Panc1 (cell line): Measurements from ENCODE around the gene SEPTIN1. TPM values are rescaled to one million over a fixed set of nuclear protein-coding genes. Genes with fewer than 3 reads are reported as not detected.

Source experiments
- ATAC-seq: fragments of 200-7000 bp; cut with Tn5 transposase; 2 replicates; pipeline ENCODE4 v1.9.1; 2020; ENCODE audit warnings: mild to moderate bottlenecking, moderate library complexity
- BruUV-seq: library from RNA; stranded (reverse); fragments of 400-500 nt; replicated peaks from 2 replicates; lab custom pipeline; 2021; lab: Mats Ljungman, UMichigan
- CTCF ChIA-PET: fragments of 300-600 bp; sonication (Branson Sonifier 250); formaldehyde crosslinking; loops from one replicate; lab custom pipeline; 2022; ENCODE audit warnings: antibody characterized with exemption; lab: Charles Lee
- POLR2A ChIA-PET: fragments of 300-600 bp; sonication (Branson Sonifier 250); formaldehyde crosslinking; loops from one replicate; lab custom pipeline; 2022; ENCODE audit warnings: antibody characterized with exemption; lab: Charles Lee
- DNase-seq: peaks from one replicate; pipeline ENCODE4 v3.0.0-alpha.2; 2010; ENCODE audit warnings: low read depth, low spot score
- H3K27ac ChIP-seq: 2 replicates; pipeline ENCODE4 v1.5.1; 2011; ENCODE audit warnings: mild to moderate bottlenecking, low read length, inconsistent platforms
- H3K27me3 ChIP-seq: fragments of 200-500 bp; sonication (Bioruptor generic); 2 replicates; pipeline ENCODE4 v1.6.0; 2014; ENCODE audit warnings: low read length, inconsistent platforms; ENCODE audit not compliant: control insufficient read depth, insufficient read depth
- H3K36me3 ChIP-seq: fragments of 200-500 bp; sonication (Bioruptor generic); 2 replicates; pipeline ENCODE4 v1.5.1; 2014; ENCODE audit warnings: inconsistent platforms, mild to moderate bottlenecking, low read length, moderate library complexity; ENCODE audit not compliant: control insufficient read depth, insufficient read depth
- H3K4me1 ChIP-seq: 2 replicates; pipeline ENCODE4 v1.5.1; 2011; ENCODE audit warnings: inconsistent platforms, mild to moderate bottlenecking, low read length, moderate library complexity; ENCODE audit not compliant: control insufficient read depth, insufficient read depth
- H3K4me3 ChIP-seq, 2 experiments: 2 replicates each; pipeline ENCODE4 v1.5.1; 2011 to 2012; ENCODE audit warnings: low read depth in 2 of 2, low read length in 2 of 2, mild to moderate bottlenecking in 2 of 2, inconsistent platforms in 1 of 2, moderate library complexity in 1 of 2
- H3K9me3 ChIP-seq: fragments of 200-500 bp; sonication (Bioruptor generic); 2 replicates; pipeline ENCODE4 v1.5.1; 2014; ENCODE audit warnings: low read depth, mild to moderate bottlenecking, inconsistent platforms, low read length, moderate library complexity; ENCODE audit not compliant: control insufficient read depth, insufficient read depth
- CTCF ChIP-seq: fragments of 450-650 bp; IDR thresholded peaks from 2 replicates; pipeline ENCODE4 v1.5.1; 2017; ENCODE audit warnings: mild to moderate bottlenecking
- POLR2AphosphoS5 ChIP-seq: IDR thresholded peaks from 2 replicates; pipeline ENCODE4 v1.6.1; 2012; ENCODE audit warnings: mild to moderate bottlenecking, low read depth, low read length, moderate library complexity
- SIN3A ChIP-seq: IDR thresholded peaks from 2 replicates; pipeline ENCODE4 v1.6.1; 2012; ENCODE audit warnings: low read depth, mild to moderate bottlenecking, low read length, moderate library complexity, borderline replicate concordance; ENCODE audit not compliant: insufficient read depth
- TCF7L2 ChIP-seq: IDR thresholded peaks from 2 replicates; pipeline ENCODE4 v1.6.1; 2011; ENCODE audit warnings: mild to moderate bottlenecking, low read depth, low read length, inconsistent platforms
- in situ Hi-C: cut with HindIII; loops from 2 replicates; pipeline ENCODE4 v1.10.0; 2016; ENCODE audit warnings: low sequenced_read_pairs, low pct_unique_long_range_greater_than_20kb
- intact Hi-C: fragments of 100-400 bp; cut with micrococcal nuclease; formaldehyde crosslinking; loops from one replicate; pipeline ENCODE4 v1.10.0; 2022; ENCODE audit not compliant: unreplicated experiment
- total RNA-seq: library from RNA; stranded (reverse); gene quantifications from one replicate; pipeline ENCODE4 v1.2.1, GENCODE V29; 2021; ENCODE audit not compliant: unreplicated experiment
- TF ChIP-seq, protein P1 (sequence below), 2 experiments: IDR thresholded peaks; 2 replicates each; pipeline ENCODE4 v1.6.1; 2011 to 2012; ENCODE audit warnings: low read depth in 2 of 2, control low read depth in 1 of 2, low read length in 1 of 2, mild to moderate bottlenecking in 1 of 2, moderate library complexity in 1 of 2; ENCODE audit not compliant: insufficient read depth in 1 of 2

Gene SEPTIN1
- total RNA-seq, 1 experiment from 2014 or later = 1.7 TPM

DNA sequence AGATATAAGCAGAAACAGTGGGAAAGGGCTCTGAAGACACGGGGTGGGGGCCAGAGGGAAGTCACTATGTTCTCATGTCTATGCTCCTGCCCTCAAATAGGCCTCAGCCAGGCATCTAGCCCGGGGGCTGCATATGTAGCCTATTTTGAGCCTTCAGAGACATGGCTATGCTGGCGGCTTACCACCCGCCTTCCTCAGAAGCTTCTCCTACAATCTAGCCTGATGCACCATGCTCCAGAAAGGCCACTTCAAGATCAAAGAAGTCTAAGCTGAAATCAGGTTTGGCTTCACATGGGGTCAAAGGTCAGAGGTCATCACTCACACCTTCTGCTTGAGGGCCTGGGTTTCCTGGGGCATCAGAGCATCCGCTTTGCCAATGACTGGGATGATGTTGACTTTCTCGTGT lies 1.6 kb downstream of the SEPTIN1 start:
- no peak for ATAC-seq
- no TSS peak for BruUV-seq
- intact Hi-C loops (no loop called here), in situ Hi-C loops (no loop called here)
- ChIA-PET CTCF (no interaction called here), POLR2A (no interaction called here)
- Histone ChIP-seq H3K36me3 (no peaks in the 10 kb centered on the region; the same call in 1 of the 2 replicates), H3K4me1 (peaks cover 7% of the 10 kb centered on the region), H3K27ac (no peak overlapping the region), H3K27me3 (no peaks in the 10 kb centered on the region), H3K9me3 (no peaks in the 10 kb centered on the region), H3K4me3 (no peak overlapping the region)
- TF ChIP-seq, protein P1, sequence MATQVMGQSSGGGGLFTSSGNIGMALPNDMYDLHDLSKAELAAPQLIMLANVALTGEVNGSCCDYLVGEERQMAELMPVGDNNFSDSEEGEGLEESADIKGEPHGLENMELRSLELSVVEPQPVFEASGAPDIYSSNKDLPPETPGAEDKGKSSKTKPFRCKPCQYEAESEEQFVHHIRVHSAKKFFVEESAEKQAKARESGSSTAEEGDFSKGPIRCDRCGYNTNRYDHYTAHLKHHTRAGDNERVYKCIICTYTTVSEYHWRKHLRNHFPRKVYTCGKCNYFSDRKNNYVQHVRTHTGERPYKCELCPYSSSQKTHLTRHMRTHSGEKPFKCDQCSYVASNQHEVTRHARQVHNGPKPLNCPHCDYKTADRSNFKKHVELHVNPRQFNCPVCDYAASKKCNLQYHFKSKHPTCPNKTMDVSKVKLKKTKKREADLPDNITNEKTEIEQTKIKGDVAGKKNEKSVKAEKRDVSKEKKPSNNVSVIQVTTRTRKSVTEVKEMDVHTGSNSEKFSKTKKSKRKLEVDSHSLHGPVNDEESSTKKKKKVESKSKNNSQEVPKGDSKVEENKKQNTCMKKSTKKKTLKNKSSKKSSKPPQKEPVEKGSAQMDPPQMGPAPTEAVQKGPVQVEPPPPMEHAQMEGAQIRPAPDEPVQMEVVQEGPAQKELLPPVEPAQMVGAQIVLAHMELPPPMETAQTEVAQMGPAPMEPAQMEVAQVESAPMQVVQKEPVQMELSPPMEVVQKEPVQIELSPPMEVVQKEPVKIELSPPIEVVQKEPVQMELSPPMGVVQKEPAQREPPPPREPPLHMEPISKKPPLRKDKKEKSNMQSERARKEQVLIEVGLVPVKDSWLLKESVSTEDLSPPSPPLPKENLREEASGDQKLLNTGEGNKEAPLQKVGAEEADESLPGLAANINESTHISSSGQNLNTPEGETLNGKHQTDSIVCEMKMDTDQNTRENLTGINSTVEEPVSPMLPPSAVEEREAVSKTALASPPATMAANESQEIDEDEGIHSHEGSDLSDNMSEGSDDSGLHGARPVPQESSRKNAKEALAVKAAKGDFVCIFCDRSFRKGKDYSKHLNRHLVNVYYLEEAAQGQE (IDR thresholded peaks at IDR 0.05; ENCODE audit: insufficient read depth in 1 of 2, low read depth in 2 of 2, low read length in 1 of 2) = no peak
- TF ChIP-seq CTCF = no peak
- no peak for TF ChIP-seq SIN3A
- no peak for TF ChIP-seq POLR2AphosphoS5
- TF ChIP-seq TCF7L2 = no peak
- no peak for DNase-seq

DNA sequence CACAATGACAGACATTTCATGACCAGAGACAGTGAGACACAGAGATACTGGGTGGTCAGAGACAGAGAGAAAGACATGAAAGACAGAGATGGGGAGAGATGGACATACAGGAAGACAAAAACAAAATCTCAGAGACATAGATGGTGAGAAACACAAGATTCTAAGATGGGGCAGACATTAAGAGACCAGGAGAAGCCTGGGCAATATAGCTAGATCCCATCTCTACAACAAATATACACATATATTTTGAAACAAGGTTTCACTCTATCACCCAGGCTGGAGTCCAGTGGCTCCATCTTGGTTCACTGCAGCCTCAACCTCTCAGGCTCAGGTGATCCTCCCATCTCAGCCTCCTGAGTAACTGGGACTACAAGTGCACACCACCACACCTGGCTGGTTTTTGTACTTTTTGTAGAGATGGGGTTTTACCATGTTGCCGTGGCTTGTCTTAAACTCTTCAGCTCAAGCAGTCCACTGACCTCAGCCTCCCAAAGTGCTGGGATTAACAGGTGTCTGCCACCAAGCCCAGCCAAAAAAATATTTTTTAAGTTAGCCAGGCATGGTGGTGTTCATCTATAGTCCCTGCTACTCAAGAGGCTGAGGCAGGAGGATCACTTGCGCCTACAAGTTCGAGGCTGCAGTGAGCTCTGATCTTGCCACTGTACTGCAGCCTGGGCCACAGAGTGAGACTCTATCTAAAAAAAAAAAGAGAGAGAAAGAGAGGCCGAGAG lies 2.1 kb downstream of the SEPTIN1 start:
- no peak for DNase-seq
- BruUV-seq = TSS peak; percentile 67
- intact Hi-C loops (no loop called here), in situ Hi-C loops (no loop called here)
- Histone ChIP-seq H3K36me3 (no peaks in the 10 kb centered on the region; the same call in 1 of the 2 replicates), H3K4me1 (peaks cover 7% of the 10 kb centered on the region), H3K27ac (no peak overlapping the region), H3K4me3 (no peak overlapping the region), H3K9me3 (no peaks in the 10 kb centered on the region), H3K27me3 (no peaks in the 10 kb centered on the region)
- POLR2A ChIA-PET = no interaction called here
- TF ChIP-seq TCF7L2 (no peak), CTCF (no peak), POLR2AphosphoS5 (no peak), SIN3A (no peak)
- TF ChIP-seq, protein P1 (IDR thresholded peaks at IDR 0.05; ENCODE audit: insufficient read depth in 1 of 2, low read depth in 2 of 2, low read length in 1 of 2) = no peak
- no peak for ATAC-seq
- CTCF ChIA-PET = no interaction called here
